GM18526 (cell line): ENCODE results near the gene ABHD12B.

Experiments
- POLR2A ChIP-seq: IDR thresholded peaks from 3 replicates; pipeline ENCODE4 v1.6.1; 2011; ENCODE audit not compliant: insufficient read length; ENCODE audit errors: extremely low read depth

The ABHD12B gene

GRCh38 chr14:50862036-50862570 lies 9.8 kb upstream of the ABHD12B start:
- no peak for TF ChIP-seq POLR2A

- TF ChIP-seq POLR2A: no peak
Observed at GRCh38 chr14:50864237-50864636, 7.6 kb upstream of the ABHD12B start.

GRCh38 chr14:50864946-50865345 lies 6.9 kb upstream of the ABHD12B start:
- TF ChIP-seq POLR2A: no peak

GRCh38 chr14:50865391-50866076 lies 6.3 kb upstream of the ABHD12B start:
- TF ChIP-seq POLR2A: no peak

GRCh38 chr14:50871228-50871627 lies 625 bp upstream of the ABHD12B start:
- TF ChIP-seq POLR2A: no peak

- no peak for TF ChIP-seq POLR2A
Observed at GRCh38 chr14:50874757-50875156, 2.9 kb downstream of the ABHD12B start.

GRCh38 chr14:50875359-50876070 lies 3.7 kb downstream of the ABHD12B start:
- no peak for TF ChIP-seq POLR2A

GRCh38 chr14:50882932-50883826 lies 11.3 kb downstream of the ABHD12B start:
- TF ChIP-seq POLR2A: no peak

GRCh38 chr14:50883827-50884197 lies 12.0 kb downstream of the ABHD12B start:
- TF ChIP-seq POLR2A: no peak

- TF ChIP-seq POLR2A: no peak
Observed at GRCh38 chr14:50887476-50887875, 15.6 kb downstream of the ABHD12B start.

- no peak for TF ChIP-seq POLR2A
Observed at GRCh38 chr14:50892255-50892654, 20.4 kb downstream of the ABHD12B start.

GRCh38 chr14:50897658-50898175 lies 25.9 kb downstream of the ABHD12B start:
- no peak for TF ChIP-seq POLR2A

GRCh38 chr14:50901361-50901760 lies 29.5 kb downstream of the ABHD12B start:
- no peak for TF ChIP-seq POLR2A

GRCh38 chr14:50904719-50905118 lies 32.9 kb downstream of the ABHD12B start:
- no peak for TF ChIP-seq POLR2A
